Osteoblast (primary cell): ENCODE data around the gene BAZ2B. TPM values are rescaled to one million over a fixed set of nuclear protein-coding genes. Genes with fewer than 3 reads are reported as not detected.

Experiments
- DNase-seq: peaks from one replicate; pipeline ENCODE4 v3.0.0; 2011; ENCODE audit warnings: low spot score, mixed read lengths; ENCODE audit not compliant: insufficient read length; ENCODE audit errors: missing footprints
- H2AFZ ChIP-seq: 2 replicates; pipeline ENCODE4 v1.6.0; 2011; ENCODE audit warnings: mild to moderate bottlenecking, low read length
- H3K27ac ChIP-seq: 2 replicates; pipeline ENCODE4 v1.5.1; 2011; ENCODE audit warnings: mild to moderate bottlenecking, low read depth, low read length, moderate library complexity
- H3K27me3 ChIP-seq: 2 replicates; pipeline ENCODE4 v1.6.0; 2012; ENCODE audit warnings: mild to moderate bottlenecking, control low read depth, inconsistent platforms, low read length, moderate library complexity; ENCODE audit not compliant: insufficient read depth
- H3K36me3 ChIP-seq: 2 replicates; pipeline ENCODE4 v1.5.1; 2011; ENCODE audit warnings: mild to moderate bottlenecking, low read length, control low read depth, moderate library complexity; ENCODE audit not compliant: insufficient read depth
- H3K4me1 ChIP-seq: 2 replicates; pipeline ENCODE4 v1.5.1; 2011; ENCODE audit warnings: mild to moderate bottlenecking, low read length, control low read depth, moderate library complexity; ENCODE audit not compliant: insufficient read depth
- H3K4me2 ChIP-seq: 2 replicates; pipeline ENCODE4 v1.6.0; 2011; ENCODE audit warnings: mild to moderate bottlenecking, low read length; ENCODE audit not compliant: insufficient read depth
- H3K4me3 ChIP-seq: fragments of 200-600 bp; sonication (generic); 3 replicates; pipeline ENCODE4 v1.5.1; 2012; ENCODE audit warnings: mild to moderate bottlenecking, low read length, inconsistent platforms; ENCODE audit not compliant: insufficient read depth
- H3K79me2 ChIP-seq: 2 replicates; pipeline ENCODE4 v1.6.0; 2012; ENCODE audit warnings: mild to moderate bottlenecking, low read length, control low read depth, inconsistent platforms; ENCODE audit not compliant: insufficient read depth
- H3K9me3 ChIP-seq: 2 replicates; pipeline ENCODE4 v1.5.1; 2011; ENCODE audit warnings: low read depth, low read length, control low read depth
- H4K20me1 ChIP-seq: 2 replicates; pipeline ENCODE4 v1.6.0; 2012; ENCODE audit warnings: mild to moderate bottlenecking, low read length, control low read depth; ENCODE audit not compliant: insufficient read depth
- CTCF ChIP-seq: IDR thresholded peaks from 2 replicates; pipeline ENCODE4 v1.5.1; 2011; ENCODE audit warnings: mild to moderate bottlenecking, low read depth, low read length, moderate library complexity; ENCODE audit errors: extremely low read depth
- total RNA-seq: library from RNA; depleted of rRNA; stranded (reverse); fragments of >200 nt; gene quantifications from 2 replicates; pipeline ENCODE4 v1.2.3, GENCODE V29; 2012

Gene BAZ2B
- total RNA-seq, 1 donor: 59.4 TPM

DNA sequence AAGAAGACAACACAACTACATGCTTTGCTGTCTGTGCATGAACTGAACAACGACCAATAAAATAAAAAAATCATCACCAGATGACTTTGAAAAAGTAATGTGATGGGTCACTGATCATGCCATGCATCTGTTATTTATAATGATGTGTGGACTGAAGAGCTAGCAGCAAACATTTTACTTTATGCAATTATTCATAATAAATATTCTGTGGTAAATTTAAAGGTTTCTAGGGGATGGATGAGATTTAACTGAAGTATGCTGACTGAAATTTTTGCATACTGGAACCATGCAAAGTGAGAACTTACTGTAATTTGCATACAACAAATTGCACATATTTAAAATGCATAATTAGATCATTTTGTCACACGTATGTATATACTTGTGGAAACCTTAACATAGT is 31.3 kb upstream of the BAZ2B start:
- no peaks in the 10 kb centered on the region for H3K36me3 ChIP-seq
- no peak overlapping the region for H3K4me2 ChIP-seq
- no peaks in the 10 kb centered on the region for H4K20me1 ChIP-seq
- TF ChIP-seq CTCF: no peak
- H3K9me3 ChIP-seq: no peaks in the 10 kb centered on the region
- no peaks in the 10 kb centered on the region for H3K4me1 ChIP-seq
- H3K27ac ChIP-seq: no peak overlapping the region
- no peaks in the 10 kb centered on the region for H3K79me2 ChIP-seq
- no peak overlapping the region for H3K4me3 ChIP-seq
- no peak overlapping the region for H2AFZ ChIP-seq
- no peak for DNase-seq
- no peaks in the 10 kb centered on the region for H3K27me3 ChIP-seq

GRCh38 chr2:159640176-159640575 is 23.8 kb upstream of the BAZ2B start:
- DNase-seq: no peak
- H3K27ac ChIP-seq: no peak overlapping the region
- H3K79me2 ChIP-seq: no peaks in the 10 kb centered on the region
- H2AFZ ChIP-seq: no peak overlapping the region
- no peak overlapping the region for H3K4me2 ChIP-seq
- H3K36me3 ChIP-seq: no peaks in the 10 kb centered on the region
- no peaks in the 10 kb centered on the region for H3K9me3 ChIP-seq
- H3K4me3 ChIP-seq: no peak overlapping the region
- peaks cover 3% of the 10 kb centered on the region for H3K4me1 ChIP-seq
- TF ChIP-seq CTCF: no peak
- H4K20me1 ChIP-seq: no peaks in the 10 kb centered on the region
- H3K27me3 ChIP-seq: no peaks in the 10 kb centered on the region

GRCh38 chr2:159639712-159640111 is 23.4 kb upstream of the BAZ2B start:
- H3K79me2 ChIP-seq: no peaks in the 10 kb centered on the region
- H4K20me1 ChIP-seq: no peaks in the 10 kb centered on the region
- H3K4me1 ChIP-seq: peaks cover 3% of the 10 kb centered on the region
- H3K27ac ChIP-seq: no peak overlapping the region
- H3K27me3 ChIP-seq: no peaks in the 10 kb centered on the region
- no peak overlapping the region for H3K4me2 ChIP-seq
- no peaks in the 10 kb centered on the region for H3K9me3 ChIP-seq
- no peak for TF ChIP-seq CTCF
- H3K36me3 ChIP-seq: no peaks in the 10 kb centered on the region
- no peak overlapping the region for H3K4me3 ChIP-seq
- no peak for DNase-seq
- no peak overlapping the region for H2AFZ ChIP-seq

- TF ChIP-seq CTCF: no peak
- no peak overlapping the region for H3K4me2 ChIP-seq
- no peaks in the 10 kb centered on the region for H3K79me2 ChIP-seq
- no peaks in the 10 kb centered on the region for H3K27me3 ChIP-seq
- DNase-seq: no peak
- H4K20me1 ChIP-seq: no peaks in the 10 kb centered on the region
- H3K4me1 ChIP-seq: peaks cover 3% of the 10 kb centered on the region
- H2AFZ ChIP-seq: no peak overlapping the region
- no peaks in the 10 kb centered on the region for H3K36me3 ChIP-seq
- no peak overlapping the region for H3K27ac ChIP-seq
- no peaks in the 10 kb centered on the region for H3K9me3 ChIP-seq
- no peak overlapping the region for H3K4me3 ChIP-seq
These were observed 22.7 kb upstream of the BAZ2B start for GRCh38 chr2:159639071-159639470.
